Measurements from ENCODE around the gene SEPTIN12.

Gene SEPTIN12

GRCh38 chr16:4787627-4788482 is at the start of gene SEPTIN12:
SEPTIN12 (minus strand) TSS chr16:4788345; CDS start chr16:4787645, 700 bp downstream.
- H3K4me3 ChIP-seq (ENCODE audit: low read depth, low read length): no peak within 1 kb of the TSS
- TF ChIP-seq CTCF (conservative IDR thresholded peaks at IDR 0.05; ENCODE audit: low read depth, low read length): no peak
- DNase-seq (ENCODE audit: low read depth): no peak

- DNase-seq (ENCODE audit: low read depth): no peak
- TF ChIP-seq CTCF (conservative IDR thresholded peaks at IDR 0.05; ENCODE audit: low read depth, low read length): no peak
- no peak overlapping the region for H3K4me3 ChIP-seq (ENCODE audit: low read depth, low read length)
These were observed 48.6 kb upstream of the SEPTIN12 start for GRCh38 chr16:4836727-4837126.

GRCh38 chr16:4833584-4833983 is 45.4 kb upstream of the SEPTIN12 start:
- no peak for TF ChIP-seq CTCF (conservative IDR thresholded peaks at IDR 0.05; ENCODE audit: low read depth, low read length)
- DNase-seq (ENCODE audit: low read depth): no peak
- no peak overlapping the region for H3K4me3 ChIP-seq (ENCODE audit: low read depth, low read length)

- no peak for DNase-seq (ENCODE audit: low read depth)
- no peak for TF ChIP-seq CTCF (conservative IDR thresholded peaks at IDR 0.05; ENCODE audit: low read depth, low read length)
- no peak overlapping the region for H3K4me3 ChIP-seq (ENCODE audit: low read depth, low read length)
These were observed 44.7 kb upstream of the SEPTIN12 start for GRCh38 chr16:4832698-4833343.

- no peak overlapping the region for H3K4me3 ChIP-seq (ENCODE audit: low read depth, low read length)
- DNase-seq (ENCODE audit: low read depth): no peak
- TF ChIP-seq CTCF (conservative IDR thresholded peaks at IDR 0.05; ENCODE audit: low read depth, low read length): no peak
These were observed 43.5 kb upstream of the SEPTIN12 start for GRCh38 chr16:4831616-4832015.

GRCh38 chr16:4830408-4830807 is 42.3 kb upstream of the SEPTIN12 start:
- no peak for DNase-seq (ENCODE audit: low read depth)
- no peak overlapping the region for H3K4me3 ChIP-seq (ENCODE audit: low read depth, low read length)
- no peak for TF ChIP-seq CTCF (conservative IDR thresholded peaks at IDR 0.05; ENCODE audit: low read depth, low read length)

Data from choroid plexus epithelial cell (primary cell).